Dedifferentiated amniotic fluid mesenchymal stem cell (primary cell): ENCODE data around the gene NETO1.

Experiments used
- DNase-seq: peaks from one replicate; pipeline ENCODE4 v3.0.0-alpha.2; 2016; ENCODE audit errors: extremely low spot score

NETO1 gene

GRCh38 chr18:72846736-72847533 lies 20.9 kb downstream of the NETO1 start:
- DNase-seq = no peak

- no peak for DNase-seq
Observed at GRCh38 chr18:72843743-72844142, 24.0 kb downstream of the NETO1 start.

- no peak for DNase-seq
Observed at GRCh38 chr18:72840109-72840508, 27.7 kb downstream of the NETO1 start.

- no peak for DNase-seq
Observed at GRCh38 chr18:72834731-72835130, 33.1 kb downstream of the NETO1 start.

- no peak for DNase-seq
Observed at GRCh38 chr18:72833471-72833870, 34.3 kb downstream of the NETO1 start.

GRCh38 chr18:72830109-72830508 lies 37.7 kb downstream of the NETO1 start:
- no peak for DNase-seq

- DNase-seq = no peak
Observed at GRCh38 chr18:72828601-72829000, 39.2 kb downstream of the NETO1 start.

- no peak for DNase-seq
Observed at GRCh38 chr18:72826736-72827135, 41.1 kb downstream of the NETO1 start.

GRCh38 chr18:72823345-72823744 lies 44.4 kb downstream of the NETO1 start:
- DNase-seq = no peak

- DNase-seq = no peak
Observed at GRCh38 chr18:72822202-72822601, 45.6 kb downstream of the NETO1 start.

GRCh38 chr18:72820571-72820970 lies 47.2 kb downstream of the NETO1 start:
- DNase-seq = no peak

- no peak for DNase-seq
Observed at GRCh38 chr18:72819050-72819449, 48.7 kb downstream of the NETO1 start.

GRCh38 chr18:72811047-72811446 lies 56.7 kb downstream of the NETO1 start:
- no peak for DNase-seq

- no peak for DNase-seq
Observed at GRCh38 chr18:72808680-72809079, 59.1 kb downstream of the NETO1 start.

- no peak for DNase-seq
Observed at GRCh38 chr18:72799106-72799505, 68.7 kb downstream of the NETO1 start.

- no peak for DNase-seq
Observed at GRCh38 chr18:72783530-72783929, 84.3 kb downstream of the NETO1 start.

- no peak for DNase-seq
Observed at GRCh38 chr18:72774914-72775313, 92.9 kb downstream of the NETO1 start.

- DNase-seq = no peak
Observed at GRCh38 chr18:72772916-72773315, 94.9 kb downstream of the NETO1 start.

GRCh38 chr18:72768681-72769229 lies 99.0 kb downstream of the NETO1 start:
- no peak for DNase-seq

- peak; percentile 83 for DNase-seq
Observed at GRCh38 chr18:72762515-72763122, 105.2 kb downstream of the NETO1 start.

- DNase-seq = no peak
Observed at GRCh38 chr18:72752220-72752619, 115.6 kb downstream of the NETO1 start.

- DNase-seq = peak; percentile 57
Observed at GRCh38 chr18:72742002-72742401, 125.8 kb downstream of the NETO1 start.

- DNase-seq = no peak
Observed at GRCh38 chr18:72738136-72738535, 129.7 kb downstream of the NETO1 start.
